Kidney (tissue), 14 donors: Measurements from ENCODE around the gene RCBTB2. TPM values are rescaled to one million over a fixed set of nuclear protein-coding genes. Genes with fewer than 3 reads are reported as not detected.

Experiments
- DNase-seq, 5 donors: peaks; one replicate each; pipeline ENCODE4 v3.0.0-alpha.2; 2013 to 2020
- FAIRE-seq: peaks from 2 replicates; lab custom pipeline; 2012; peaks lifted over from hg19 to GRCh38; lab: Jason Lieb, UNC
- H3K27ac ChIP-seq, 2 donors: one replicate each; pipeline ENCODE4 v1.7.0; 2013; ENCODE audit warnings: low read depth in 2 of 2, low read length in 2 of 2, inconsistent platforms in 1 of 2
- H3K27me3 ChIP-seq: one replicate; pipeline ENCODE4 v1.7.1; 2013; ENCODE audit warnings: low read length, inconsistent platforms; ENCODE audit not compliant: control insufficient read depth, insufficient read depth
- H3K36me3 ChIP-seq, 3 donors: one replicate each; pipeline versions ENCODE4 v1.7.0 to v1.7.1; 2013; ENCODE audit warnings: low read length in 3 of 3, control low read depth in 1 of 3, inconsistent platforms in 1 of 3; ENCODE audit not compliant: insufficient read depth in 3 of 3, control insufficient read depth in 2 of 3
- H3K4me1 ChIP-seq, 3 donors: one replicate each; pipeline versions ENCODE4 v1.7.0 to v1.7.1; 2013; ENCODE audit warnings: low read length in 3 of 3, inconsistent platforms in 1 of 3, low read depth in 1 of 3; ENCODE audit not compliant: control insufficient read depth in 2 of 3, insufficient read depth in 2 of 3
- H3K4me3 ChIP-seq, 3 donors: one replicate each; pipeline versions ENCODE4 v1.7.0 to v1.8.1; 2013; ENCODE audit warnings: low read length in 3 of 3, control low read depth in 1 of 3, inconsistent platforms in 1 of 3
- H3K9ac ChIP-seq, 3 donors: one replicate each; pipeline versions ENCODE4 v1.7.0 to v1.7.1; 2013; ENCODE audit warnings: low read length in 3 of 3, control low read depth in 1 of 3, inconsistent platforms in 1 of 3
- H3K9me3 ChIP-seq, 3 donors: one replicate each; pipeline versions ENCODE4 v1.7.0 to v1.7.1; 2013; ENCODE audit warnings: low read length in 3 of 3, control low read depth in 1 of 3, inconsistent platforms in 1 of 3; ENCODE audit not compliant: control insufficient read depth in 2 of 3, insufficient read depth in 1 of 3
- intact Hi-C: fragments of 100-400 bp; cut with DNase I; formaldehyde crosslinking; loops from one replicate; pipeline ENCODE4 v1.11.1; 2022
- polyA plus RNA-seq: library from polyadenylated mRNA; stranded (reverse); fragments of 350-450 nt; fragmentation: Illumina TruSeq; extraction: RNeasy Lipid Tissue Mini Kit (QIAGEN cat#74804); gene quantifications from one replicate; pipeline ENCODE4 v1.2.3, GENCODE V29; 2014; ENCODE audit warnings: low read depth, low replicate concordance; ENCODE audit not compliant: insufficient read depth
- total RNA-seq: library from RNA; stranded (reverse); fragmentation: NEBNext Ultra II Directional; extraction: Animal tissue kit (Norgen Biotek cat#: 25700); gene quantifications from one replicate; pipeline ENCODE4 v1.2.1, GENCODE V29; 2021
- TF ChIP-seq, protein P1 (sequence below): IDR thresholded peaks from 3 replicates; pipeline ENCODE4 v1.5.1; 2012; ENCODE audit warnings: mild to moderate bottlenecking, moderate library complexity, borderline replicate concordance; ENCODE audit not compliant: insufficient read depth; ENCODE audit errors: extremely low read depth
- donor health status: control.
- donor health status: control.
- donor health status: control.
- donor health status: control.
- donor health status: control.
- donor health status: DM: yes; HTN: yes; CAD: no.
- donor health status: Normal renal cell carcinoma (clear cell type).

Gene RCBTB2
- total and polyA plus RNA-seq, 2 donors from 2014 or later: 17.0 to 19.6 TPM

DNA sequence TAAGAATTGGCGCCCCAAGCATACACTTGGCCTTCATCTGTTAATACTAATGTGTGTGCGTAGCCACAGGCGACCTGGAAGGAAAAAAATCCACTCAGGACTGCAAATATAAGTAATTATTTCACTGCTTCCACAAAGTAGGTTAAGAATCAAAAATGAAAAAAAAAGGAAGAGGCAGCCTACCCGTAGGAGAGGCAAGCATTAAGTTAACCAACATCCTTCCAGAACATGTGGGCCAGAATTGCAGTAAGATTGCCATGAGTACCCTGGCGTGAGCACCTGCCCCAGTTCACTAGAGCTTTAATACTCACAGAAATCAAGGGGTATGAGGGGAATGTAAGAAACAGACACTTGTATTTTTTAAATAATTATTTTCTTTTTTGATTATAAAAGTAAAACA lies 22.2 kb downstream of the RCBTB2 start:
- Histone ChIP-seq H3K4me1 (peaks cover 0 to 3% (median 0%) of the 10 kb centered on the region in 3 donors), H3K27ac (no peak overlapping the region), H3K4me3 (no peak overlapping the region), H3K9me3 (no peaks in the 10 kb centered on the region), H3K9ac (no peak overlapping the region), H3K36me3 (peaks cover 0 to 7% (median 0%) of the 10 kb centered on the region in 3 donors), H3K27me3 (no peaks in the 10 kb centered on the region)
- intact Hi-C loops: no loop called here
- DNase-seq: no peak
- TF ChIP-seq, protein P1, sequence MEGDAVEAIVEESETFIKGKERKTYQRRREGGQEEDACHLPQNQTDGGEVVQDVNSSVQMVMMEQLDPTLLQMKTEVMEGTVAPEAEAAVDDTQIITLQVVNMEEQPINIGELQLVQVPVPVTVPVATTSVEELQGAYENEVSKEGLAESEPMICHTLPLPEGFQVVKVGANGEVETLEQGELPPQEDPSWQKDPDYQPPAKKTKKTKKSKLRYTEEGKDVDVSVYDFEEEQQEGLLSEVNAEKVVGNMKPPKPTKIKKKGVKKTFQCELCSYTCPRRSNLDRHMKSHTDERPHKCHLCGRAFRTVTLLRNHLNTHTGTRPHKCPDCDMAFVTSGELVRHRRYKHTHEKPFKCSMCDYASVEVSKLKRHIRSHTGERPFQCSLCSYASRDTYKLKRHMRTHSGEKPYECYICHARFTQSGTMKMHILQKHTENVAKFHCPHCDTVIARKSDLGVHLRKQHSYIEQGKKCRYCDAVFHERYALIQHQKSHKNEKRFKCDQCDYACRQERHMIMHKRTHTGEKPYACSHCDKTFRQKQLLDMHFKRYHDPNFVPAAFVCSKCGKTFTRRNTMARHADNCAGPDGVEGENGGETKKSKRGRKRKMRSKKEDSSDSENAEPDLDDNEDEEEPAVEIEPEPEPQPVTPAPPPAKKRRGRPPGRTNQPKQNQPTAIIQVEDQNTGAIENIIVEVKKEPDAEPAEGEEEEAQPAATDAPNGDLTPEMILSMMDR: no peak
- FAIRE-seq: no peak

DNA sequence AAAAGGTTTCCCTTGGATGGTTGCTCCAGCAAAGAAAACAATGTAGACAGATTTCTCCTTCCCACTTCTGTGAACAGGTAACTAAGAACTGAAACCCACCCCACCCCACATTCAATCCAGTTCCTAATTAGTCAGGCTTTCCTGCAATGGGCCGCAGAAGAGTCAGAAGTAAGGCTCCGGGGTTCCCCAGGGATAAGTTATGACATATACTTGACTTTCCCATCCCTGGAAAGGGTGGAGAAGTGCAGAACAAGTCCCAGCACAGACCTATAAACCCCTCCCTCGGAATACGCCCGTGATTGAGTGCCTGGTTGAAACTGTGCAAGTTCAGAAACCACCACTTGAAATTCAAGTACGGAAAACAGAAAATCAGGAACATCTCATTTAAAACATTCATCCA lies 24.9 kb downstream of the RCBTB2 start:
- DNase-seq (no peak), FAIRE-seq (no peak)
- H3K27ac ChIP-seq: no peak overlapping the region
- H3K9me3 ChIP-seq: no peaks in the 10 kb centered on the region
- intact Hi-C loops: no loop called here
- no peak overlapping the region for H3K4me3 ChIP-seq
- TF ChIP-seq, protein P1: no peak
- H3K36me3 ChIP-seq: peaks cover 0 to 7% (median 0%) of the 10 kb centered on the region in 3 donors
- peaks cover 0 to 4% (median 3%) of the 10 kb centered on the region in 3 donors for H3K4me1 ChIP-seq
- no peak overlapping the region for H3K9ac ChIP-seq
- H3K27me3 ChIP-seq: no peaks in the 10 kb centered on the region

DNA sequence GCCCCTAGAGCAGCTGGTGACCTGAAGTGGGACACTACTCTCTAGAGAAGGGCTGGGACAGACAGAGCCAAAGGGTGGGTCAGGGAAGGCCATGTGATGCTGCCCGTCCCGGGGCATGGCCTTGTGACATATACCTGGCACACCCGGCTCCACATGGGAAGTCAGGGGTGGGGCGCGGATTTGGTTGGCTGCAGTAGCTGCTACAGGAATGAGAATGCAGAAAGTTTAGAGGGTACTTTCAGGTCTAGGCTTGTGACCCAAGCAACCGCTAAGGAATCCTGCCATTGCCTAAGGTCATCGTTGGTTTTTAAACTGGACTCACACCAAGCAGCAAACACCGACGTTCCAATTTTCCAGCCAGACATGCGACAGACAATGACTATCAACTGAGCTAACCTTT lies 25.9 kb downstream of the RCBTB2 start:
- H3K9ac ChIP-seq: no peak overlapping the region
- H3K27ac ChIP-seq: no peak overlapping the region
- TF ChIP-seq, protein P1: no peak
- no peak overlapping the region for H3K4me3 ChIP-seq
- no peaks in the 10 kb centered on the region for H3K27me3 ChIP-seq
- peaks cover 0 to 4% (median 3%) of the 10 kb centered on the region in 3 donors for H3K4me1 ChIP-seq
- DNase-seq: no peak
- H3K36me3 ChIP-seq: peaks cover 0 to 5% (median 0%) of the 10 kb centered on the region in 3 donors
- H3K9me3 ChIP-seq: no peaks in the 10 kb centered on the region
- no peak for FAIRE-seq
- intact Hi-C loops: no loop called here
